ENCODE results near the gene ZFP62. TPM values are rescaled to one million over a fixed set of nuclear protein-coding genes. Genes with fewer than 3 reads are reported as not detected.

Gene ZFP62
- total and polyA plus RNA-seq, 7 donors, result 6.0 to 25.6 (median 11.7) TPM

DNA sequence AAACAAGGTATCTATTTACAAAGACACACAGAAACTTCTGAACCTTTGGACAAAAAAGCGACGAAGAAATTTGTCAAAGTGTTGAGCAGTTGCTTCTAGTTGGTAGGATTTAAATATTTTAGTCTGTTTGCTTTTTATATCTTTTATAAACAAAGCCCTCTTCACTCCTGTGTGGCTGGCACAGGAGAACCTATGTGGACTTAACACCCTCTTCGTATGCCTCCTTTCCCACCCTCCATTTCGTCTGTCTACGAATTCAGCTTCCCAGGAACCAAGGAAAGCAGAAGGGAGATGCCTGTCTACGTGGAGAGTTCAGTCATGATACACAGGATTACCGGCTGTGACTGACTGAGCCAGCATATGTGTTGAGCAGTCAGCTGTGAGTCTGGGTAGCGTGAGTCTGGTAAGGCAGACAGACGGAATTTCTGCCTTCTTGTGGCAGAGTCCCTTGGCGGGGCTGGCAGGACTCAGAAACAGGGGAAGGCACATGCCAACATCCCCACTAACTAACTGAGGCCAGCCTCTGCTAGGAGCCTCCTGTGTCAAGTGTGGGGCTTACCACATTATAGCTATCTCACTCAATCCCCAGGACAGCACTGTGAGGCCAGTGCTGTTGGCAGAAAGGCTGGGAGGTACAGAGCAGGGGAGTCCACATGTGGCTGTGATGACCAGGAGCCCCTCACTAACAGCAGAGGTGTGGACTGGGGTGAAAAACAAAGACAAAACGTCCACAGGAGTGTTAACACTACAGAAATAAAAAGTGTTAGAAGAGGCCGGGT lies 13.9 kb upstream of the ZFP62 start:
- H3K36me3 ChIP-seq (ENCODE audit: insufficient read depth in 1 of 2, low read depth in 1 of 2), result no peaks in the 10 kb centered on the region
- WGBS, 3 donors, result 74 to 79% (median 75%) methylated on average over 12 of the region's 12 CpGs
- no peak for ATAC-seq
- DNase-seq, result no peak
- no peak overlapping the region for H3K27ac ChIP-seq
- H3K27me3 ChIP-seq (ENCODE audit: insufficient read depth in 3 of 3, low read length in 2 of 3), result no peaks in the 10 kb centered on the region
- intact Hi-C loops (cut with DNase I), result loop anchor here (5.0 kb wide), 2 partner anchors 93 to 162 kb away; no protein-coding TSS in a partner anchor
- H3K9me3 ChIP-seq, result no peaks in the 10 kb centered on the region
- no peak overlapping the region for H3K4me3 ChIP-seq
- H3K4me1 ChIP-seq, result no peaks in the 10 kb centered on the region
- TF ChIP-seq, protein P1, sequence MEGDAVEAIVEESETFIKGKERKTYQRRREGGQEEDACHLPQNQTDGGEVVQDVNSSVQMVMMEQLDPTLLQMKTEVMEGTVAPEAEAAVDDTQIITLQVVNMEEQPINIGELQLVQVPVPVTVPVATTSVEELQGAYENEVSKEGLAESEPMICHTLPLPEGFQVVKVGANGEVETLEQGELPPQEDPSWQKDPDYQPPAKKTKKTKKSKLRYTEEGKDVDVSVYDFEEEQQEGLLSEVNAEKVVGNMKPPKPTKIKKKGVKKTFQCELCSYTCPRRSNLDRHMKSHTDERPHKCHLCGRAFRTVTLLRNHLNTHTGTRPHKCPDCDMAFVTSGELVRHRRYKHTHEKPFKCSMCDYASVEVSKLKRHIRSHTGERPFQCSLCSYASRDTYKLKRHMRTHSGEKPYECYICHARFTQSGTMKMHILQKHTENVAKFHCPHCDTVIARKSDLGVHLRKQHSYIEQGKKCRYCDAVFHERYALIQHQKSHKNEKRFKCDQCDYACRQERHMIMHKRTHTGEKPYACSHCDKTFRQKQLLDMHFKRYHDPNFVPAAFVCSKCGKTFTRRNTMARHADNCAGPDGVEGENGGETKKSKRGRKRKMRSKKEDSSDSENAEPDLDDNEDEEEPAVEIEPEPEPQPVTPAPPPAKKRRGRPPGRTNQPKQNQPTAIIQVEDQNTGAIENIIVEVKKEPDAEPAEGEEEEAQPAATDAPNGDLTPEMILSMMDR (IDR thresholded peaks at IDR 0.05), result no peak

DNA sequence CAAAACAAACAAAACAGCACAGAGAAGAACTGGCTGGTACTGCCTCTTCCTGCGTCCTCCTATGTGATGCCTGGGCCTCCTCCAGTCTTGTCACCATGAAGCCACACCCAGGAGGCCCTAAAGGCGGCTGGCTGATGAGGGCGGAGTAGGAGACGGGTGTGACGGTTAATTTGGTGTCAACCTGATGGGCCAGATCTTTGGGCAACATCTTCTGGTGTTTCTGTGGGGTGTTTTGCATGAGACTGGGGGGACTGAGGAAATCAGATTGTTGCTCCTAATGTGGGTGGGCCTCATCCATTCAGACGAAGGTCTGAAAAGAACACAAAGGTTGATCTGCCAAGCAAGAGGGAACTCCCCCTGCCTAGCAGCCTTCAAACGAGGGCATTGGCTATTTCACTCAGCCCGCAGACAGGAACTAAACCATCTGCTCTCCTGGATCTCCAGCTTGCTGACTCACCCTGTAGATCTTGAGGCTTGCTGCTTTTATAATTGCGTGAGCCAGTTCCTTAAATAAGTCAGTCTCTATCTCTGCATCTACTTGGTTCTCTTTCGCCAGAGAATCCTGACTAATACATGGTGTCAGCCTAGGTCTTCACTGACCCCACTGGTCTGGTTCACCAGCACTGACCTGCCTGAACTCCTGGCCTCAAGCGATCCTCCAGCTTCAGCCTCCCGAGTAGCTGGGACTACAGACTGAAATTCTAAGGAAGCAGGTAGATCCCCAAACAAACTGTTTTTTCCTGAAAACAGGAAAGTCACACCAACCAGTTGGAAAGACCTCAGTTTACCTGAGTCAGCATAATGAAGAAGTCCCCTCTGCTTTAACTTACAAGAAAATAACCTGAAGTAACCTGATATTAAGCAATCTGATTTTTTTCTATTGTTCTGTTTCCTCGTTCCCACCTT lies 12.8 kb upstream of the ZFP62 start:
- intact Hi-C loops (cut with DNase I), result loop anchor here (5.0 kb wide), 2 partner anchors 92 to 163 kb away; no protein-coding TSS in a partner anchor
- 75 to 82% (median 75%) methylated on average over 13 of the region's 13 CpGs for WGBS, 3 donors
- TF ChIP-seq, protein P1 (IDR thresholded peaks at IDR 0.05), result no peak
- Histone ChIP-seq H3K36me3 (ENCODE audit: insufficient read depth in 1 of 2, low read depth in 1 of 2) (no peaks in the 10 kb centered on the region), H3K27me3 (ENCODE audit: insufficient read depth in 3 of 3, low read length in 2 of 3) (no peaks in the 10 kb centered on the region), H3K9me3 (no peaks in the 10 kb centered on the region), H3K27ac (no peak overlapping the region), H3K4me1 (no peaks in the 10 kb centered on the region), H3K4me3 (no peak overlapping the region)
- ATAC-seq (no peak), DNase-seq (no peak)

DNA sequence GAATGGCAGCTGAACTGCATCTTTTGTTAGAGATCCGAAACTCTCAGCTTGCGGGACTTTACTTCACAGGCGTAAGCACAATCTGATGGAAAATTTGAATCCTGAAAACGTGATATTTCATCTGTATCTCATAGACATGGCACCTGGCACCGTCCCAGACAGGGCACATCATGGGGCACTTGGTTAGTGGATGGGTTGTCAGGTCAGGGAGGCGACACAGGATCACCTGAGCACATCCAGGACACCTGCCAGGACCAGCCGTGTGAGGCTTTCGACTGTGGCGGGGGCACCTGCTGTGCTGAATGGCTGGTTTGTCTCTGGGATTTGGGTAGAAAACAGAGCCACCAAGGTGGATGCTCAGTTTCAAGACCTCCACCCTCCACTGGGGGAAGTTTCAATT lies 11.3 kb upstream of the ZFP62 start:
- no peak overlapping the region for H3K27ac ChIP-seq
- no peaks in the 10 kb centered on the region for H3K27me3 ChIP-seq (ENCODE audit: insufficient read depth in 3 of 3, low read length in 2 of 3)
- TF ChIP-seq, protein P1 (IDR thresholded peaks at IDR 0.05), result no peak
- H3K4me3 ChIP-seq, result no peak overlapping the region
- no peaks in the 10 kb centered on the region for H3K36me3 ChIP-seq (ENCODE audit: insufficient read depth in 1 of 2, low read depth in 1 of 2)
- H3K4me1 ChIP-seq, result no peaks in the 10 kb centered on the region
- intact Hi-C loops (cut with DNase I), result loop anchor here (5.0 kb wide), 2 partner anchors 90 to 165 kb away; no protein-coding TSS in a partner anchor
- DNase-seq (no peak), ATAC-seq (no peak)
- H3K9me3 ChIP-seq, result no peaks in the 10 kb centered on the region
- 81 to 87% (median 83%) methylated on average over 9 of the region's 9 CpGs for WGBS, 3 donors

DNA sequence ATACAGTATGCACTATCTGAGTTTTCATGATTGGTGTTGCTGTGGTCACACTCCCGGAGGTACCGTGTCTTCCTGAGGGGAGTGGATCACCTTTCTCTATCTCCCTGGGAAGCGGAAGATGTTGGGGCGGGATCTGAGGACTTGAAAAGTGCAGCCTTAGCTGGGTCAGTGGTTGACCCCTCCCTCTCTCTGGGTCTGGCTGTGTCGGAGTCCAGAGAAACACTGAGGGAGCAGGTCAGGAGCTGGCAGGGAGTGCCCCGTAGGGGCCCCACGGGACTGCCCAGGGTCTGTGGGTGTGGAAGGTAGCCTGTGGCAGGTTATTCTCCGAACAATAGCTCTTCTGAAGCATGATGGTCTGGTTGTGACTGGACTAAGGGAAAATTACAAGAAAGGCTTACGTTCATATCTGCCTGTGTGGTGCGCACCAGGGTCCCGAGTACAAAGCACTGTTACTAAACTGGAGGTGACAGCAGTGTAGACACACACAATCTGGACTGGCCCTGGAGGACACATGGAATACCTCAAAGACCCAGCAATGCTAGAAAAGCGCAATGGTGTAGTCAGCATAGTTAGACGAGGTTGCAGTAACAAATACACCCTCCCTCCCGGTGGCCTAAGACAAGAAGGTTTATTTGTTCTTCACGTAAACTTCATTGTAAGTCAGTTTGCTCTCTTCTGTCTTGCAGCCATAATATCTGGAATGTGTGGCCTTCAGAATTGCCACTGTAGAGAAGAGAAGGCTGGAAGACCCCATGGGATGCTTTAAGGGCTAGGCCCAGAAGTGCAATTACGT lies 9.4 kb upstream of the ZFP62 start:
- Histone ChIP-seq H3K27me3 (ENCODE audit: insufficient read depth in 3 of 3, low read length in 2 of 3) (peaks cover 0 to 6% (median 0%) of the 10 kb centered on the region in 3 donors), H3K4me3 (no peak overlapping the region), H3K36me3 (ENCODE audit: insufficient read depth in 1 of 2, low read depth in 1 of 2) (no peaks in the 10 kb centered on the region), H3K9me3 (no peaks in the 10 kb centered on the region), H3K4me1 (no peaks in the 10 kb centered on the region), H3K27ac (no peak overlapping the region)
- TF ChIP-seq, protein P1 (IDR thresholded peaks at IDR 0.05), result no peak
- DNase-seq, result no peak
- 70 to 77% (median 74%) methylated on average over 16 of the region's 16 CpGs for WGBS, 3 donors
- intact Hi-C loops (cut with DNase I), result loop anchor here (5.0 kb wide), 2 partner anchors 88 to 167 kb away; no protein-coding TSS in a partner anchor
- ATAC-seq, result no peak

Measured in psoas muscle (tissue), 8 donors.